GM12878 (cell line): ENCODE measurements around the gene KATNA1.

Experiments used
- ATF7 ChIP-seq: fragments of 450-650 bp; IDR thresholded peaks from 2 replicates; pipeline ENCODE4 v1.6.1; 2016; ENCODE audit warnings: low read depth, mild to moderate bottlenecking
- CTCF ChIP-seq, 3 experiments: IDR thresholded peaks in 2 of 3; conservative IDR thresholded peaks in 1 of 3; 2 replicates each; pipeline ENCODE4 v1.5.1; 2011; ENCODE audit warnings: low read depth in 3 of 3, low read length in 3 of 3, mild to moderate bottlenecking in 3 of 3, control low read depth in 2 of 3, moderate library complexity in 2 of 3, inconsistent platforms in 1 of 3, mixed read lengths in 1 of 3; ENCODE audit not compliant: control insufficient read depth in 2 of 3, insufficient read depth in 1 of 3; ENCODE audit errors: extremely low read depth in 1 of 3
- SMAD1 ChIP-seq: fragments of 450-650 bp; IDR thresholded peaks from 2 replicates; pipeline ENCODE4 v1.6.1; 2018; ENCODE audit warnings: mild to moderate bottlenecking, low read depth; ENCODE audit not compliant: partially characterized antibody

GRCh38 chr6:149636124-149636523 lies 12.4 kb downstream of the KATNA1 start:
- TF ChIP-seq SMAD1 (no peak), ATF7 (no peak), CTCF (IDR thresholded peaks at IDR 0.05 in 2 of 3, conservative IDR thresholded peaks at IDR 0.05 in 1 of 3; ENCODE audit: control insufficient read depth in 2 of 3, extremely low read depth in 1 of 3, insufficient read depth in 1 of 3, low read depth in 3 of 3, low read length in 3 of 3) (no peak)
